ENCODE measurements around the gene PUS7.

DNA sequence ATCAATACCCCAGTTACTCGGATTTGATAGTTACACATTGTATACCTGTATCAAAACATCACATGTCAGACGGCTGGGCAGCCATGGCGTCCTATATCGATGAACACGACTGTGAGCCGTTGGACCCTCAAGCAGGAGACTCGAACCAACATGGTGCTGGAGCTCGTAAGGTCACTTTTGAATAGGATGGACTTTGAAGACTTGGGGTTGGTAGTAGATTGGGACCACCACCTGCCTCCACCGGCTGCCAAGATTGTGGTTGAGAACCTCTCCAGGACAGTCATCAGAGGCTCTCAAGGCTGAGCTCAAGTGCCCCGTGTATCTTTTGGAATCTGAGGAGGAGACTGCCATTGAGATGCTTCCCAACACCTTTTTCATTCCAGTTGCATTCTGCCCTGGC lies 8.1 kb upstream of the PUS7 start:
- TF ChIP-seq, protein P1, sequence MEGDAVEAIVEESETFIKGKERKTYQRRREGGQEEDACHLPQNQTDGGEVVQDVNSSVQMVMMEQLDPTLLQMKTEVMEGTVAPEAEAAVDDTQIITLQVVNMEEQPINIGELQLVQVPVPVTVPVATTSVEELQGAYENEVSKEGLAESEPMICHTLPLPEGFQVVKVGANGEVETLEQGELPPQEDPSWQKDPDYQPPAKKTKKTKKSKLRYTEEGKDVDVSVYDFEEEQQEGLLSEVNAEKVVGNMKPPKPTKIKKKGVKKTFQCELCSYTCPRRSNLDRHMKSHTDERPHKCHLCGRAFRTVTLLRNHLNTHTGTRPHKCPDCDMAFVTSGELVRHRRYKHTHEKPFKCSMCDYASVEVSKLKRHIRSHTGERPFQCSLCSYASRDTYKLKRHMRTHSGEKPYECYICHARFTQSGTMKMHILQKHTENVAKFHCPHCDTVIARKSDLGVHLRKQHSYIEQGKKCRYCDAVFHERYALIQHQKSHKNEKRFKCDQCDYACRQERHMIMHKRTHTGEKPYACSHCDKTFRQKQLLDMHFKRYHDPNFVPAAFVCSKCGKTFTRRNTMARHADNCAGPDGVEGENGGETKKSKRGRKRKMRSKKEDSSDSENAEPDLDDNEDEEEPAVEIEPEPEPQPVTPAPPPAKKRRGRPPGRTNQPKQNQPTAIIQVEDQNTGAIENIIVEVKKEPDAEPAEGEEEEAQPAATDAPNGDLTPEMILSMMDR (optimal IDR thresholded peaks at IDR 0.05 in 1 of 3, IDR thresholded peaks at IDR 0.05 in 1 of 3, conservative IDR thresholded peaks at IDR 0.05 in 1 of 3; ENCODE audit: extremely low read depth in 1 of 3, insufficient read depth in 2 of 3, low read length in 3 of 3), result no peak
- no peak for TF ChIP-seq EZH2 (IDR thresholded peaks at IDR 0.05; ENCODE audit: low read length)

Data from keratinocyte (primary cell).